Measurements from ENCODE around the gene CLDND2. TPM values are rescaled to one million over a fixed set of nuclear protein-coding genes. Genes with fewer than 3 reads are reported as not detected.
A peak's percentile ranks its signal among the peaks of the same experiment; 100 is the strongest.

CLDND2 gene
- total and polyA plus RNA-seq, 9 donors, result 0.44 to 1.7 (median 0.97) TPM

DNA sequence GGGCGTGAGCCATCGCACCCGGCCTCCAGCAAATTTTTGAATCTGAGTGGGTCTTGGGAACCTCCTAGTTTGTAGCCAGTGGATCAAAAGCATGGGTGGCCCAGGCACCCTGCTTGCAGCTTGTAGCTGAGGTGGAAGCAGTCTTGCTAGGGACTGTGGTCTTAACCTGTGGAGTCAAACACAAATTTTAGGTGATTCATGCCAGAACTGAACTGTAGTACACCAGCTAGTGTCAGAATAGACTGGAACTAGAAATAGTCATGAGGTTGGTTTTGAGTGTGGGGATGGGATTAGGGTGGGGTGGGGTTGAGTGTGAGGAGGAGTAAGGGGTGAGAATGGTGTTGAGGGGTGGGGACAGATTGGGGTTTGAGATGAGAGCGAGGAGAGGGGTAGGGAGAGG is 13.2 kb upstream of the CLDND2 start:
- Histone ChIP-seq H3K36me3 (ENCODE audit: control insufficient read depth, insufficient read depth, low read length) (no peaks in the 10 kb centered on the region), H3K4me1 (ENCODE audit: control insufficient read depth, insufficient read depth, low read length) (no peaks in the 10 kb centered on the region), H3K27me3 (ENCODE audit: control insufficient read depth, insufficient read depth, low read length) (no peaks in the 10 kb centered on the region), H3K9me3 (replicated peaks; ENCODE audit: control insufficient read depth, low read depth, low read length) (peaks cover 2% of the 10 kb centered on the region), H3K4me3 (ENCODE audit: low read length) (no peak overlapping the region), H3K27ac (ENCODE audit: low read length) (no peak overlapping the region)
- no peak for DNase-seq
- 87% methylated on average over 4 of the region's 4 CpGs for WGBS (ENCODE audit: insufficient coverage)

- no peaks in the 10 kb centered on the region for H3K4me1 ChIP-seq (ENCODE audit: control insufficient read depth, insufficient read depth, low read length)
- peaks cover 2% of the 10 kb centered on the region for H3K9me3 ChIP-seq (replicated peaks; ENCODE audit: control insufficient read depth, low read depth, low read length)
- H3K4me3 ChIP-seq (ENCODE audit: low read length), result no peak overlapping the region
- 95% methylated on average over 9 of the region's 9 CpGs for WGBS (ENCODE audit: insufficient coverage)
- H3K36me3 ChIP-seq (ENCODE audit: control insufficient read depth, insufficient read depth, low read length), result no peaks in the 10 kb centered on the region
- H3K27ac ChIP-seq (ENCODE audit: low read length), result no peak overlapping the region
- DNase-seq, result no peak
- no peaks in the 10 kb centered on the region for H3K27me3 ChIP-seq (ENCODE audit: control insufficient read depth, insufficient read depth, low read length)
These were observed 11.6 kb upstream of the CLDND2 start for GRCh38 chr19:51380379-51380778.

DNA sequence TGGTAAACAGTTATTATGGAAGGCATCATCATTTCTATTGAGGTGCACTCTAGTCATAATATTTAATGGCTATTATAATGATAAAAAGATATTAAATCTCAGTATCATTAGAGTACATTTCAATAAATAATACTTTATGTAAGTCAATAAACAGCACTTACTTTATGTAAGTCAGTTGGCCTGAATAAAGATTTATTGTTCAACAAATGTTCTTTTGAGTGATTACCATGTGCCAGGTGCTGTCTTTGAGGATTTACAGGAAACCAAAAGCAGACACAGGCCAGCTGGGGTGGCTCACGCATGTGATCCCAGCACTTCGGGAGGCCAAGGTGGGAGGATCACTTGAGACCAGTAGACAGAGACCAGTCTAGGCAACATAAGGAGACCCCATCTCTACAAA is 8.6 kb upstream of the CLDND2 start:
- WGBS (ENCODE audit: insufficient coverage), result no CpG with 5 or more reads among the region's 2 CpGs
- Histone ChIP-seq H3K4me3 (ENCODE audit: low read length) (no peak overlapping the region), H3K36me3 (ENCODE audit: control insufficient read depth, insufficient read depth, low read length) (no peaks in the 10 kb centered on the region), H3K27ac (ENCODE audit: low read length) (no peak overlapping the region), H3K9me3 (replicated peaks; ENCODE audit: control insufficient read depth, low read depth, low read length) (peaks cover 2% of the 10 kb centered on the region), H3K4me1 (ENCODE audit: control insufficient read depth, insufficient read depth, low read length) (no peaks in the 10 kb centered on the region), H3K27me3 (ENCODE audit: control insufficient read depth, insufficient read depth, low read length) (no peaks in the 10 kb centered on the region)
- DNase-seq, result no peak

DNA sequence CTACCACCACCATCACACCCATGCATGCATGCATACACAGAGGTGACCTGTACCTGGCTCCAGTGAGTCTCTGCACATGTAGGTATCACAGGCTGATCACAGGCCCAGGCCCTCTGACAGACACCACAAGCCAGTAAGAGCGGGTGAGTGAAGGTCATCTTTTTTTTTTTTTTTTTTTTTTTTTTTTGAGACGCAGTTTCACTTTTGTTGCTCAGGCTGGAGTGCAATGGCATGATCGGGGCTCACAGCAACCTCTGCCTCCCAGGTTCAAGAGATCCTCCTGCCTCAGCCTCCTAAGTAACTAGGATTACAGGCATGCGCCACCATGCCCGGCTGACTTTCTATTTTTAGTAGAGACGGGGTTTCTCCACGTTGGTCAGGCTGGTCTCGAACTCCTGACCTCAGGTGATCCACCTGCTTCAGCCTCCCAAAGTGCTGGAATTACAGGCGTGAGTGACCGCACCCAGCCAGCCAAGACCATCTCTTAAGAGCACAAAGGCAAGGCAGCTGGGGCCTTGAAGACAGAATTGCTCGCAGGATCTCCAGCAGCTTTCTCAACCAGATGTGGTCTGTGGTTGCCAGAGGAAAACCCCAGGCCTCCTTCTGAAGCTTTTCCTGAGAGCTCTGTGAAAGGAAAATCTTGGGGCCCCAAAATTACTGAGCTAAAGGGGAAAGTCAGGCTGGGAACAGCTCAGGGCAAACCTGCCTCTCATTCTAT is 6.9 kb upstream of the CLDND2 start:
- no peaks in the 10 kb centered on the region for H3K27me3 ChIP-seq (ENCODE audit: control insufficient read depth, insufficient read depth, low read length)
- no peaks in the 10 kb centered on the region for H3K9me3 ChIP-seq (replicated peaks; ENCODE audit: control insufficient read depth, low read depth, low read length)
- WGBS (ENCODE audit: insufficient coverage), result 64% methylated on average over 8 of the region's 11 CpGs
- no peaks in the 10 kb centered on the region for H3K4me1 ChIP-seq (ENCODE audit: control insufficient read depth, insufficient read depth, low read length)
- H3K36me3 ChIP-seq (ENCODE audit: control insufficient read depth, insufficient read depth, low read length), result no peaks in the 10 kb centered on the region
- no peak for DNase-seq
- H3K27ac ChIP-seq (ENCODE audit: low read length), result no peak overlapping the region
- H3K4me3 ChIP-seq (ENCODE audit: low read length), result no peak overlapping the region

DNA sequence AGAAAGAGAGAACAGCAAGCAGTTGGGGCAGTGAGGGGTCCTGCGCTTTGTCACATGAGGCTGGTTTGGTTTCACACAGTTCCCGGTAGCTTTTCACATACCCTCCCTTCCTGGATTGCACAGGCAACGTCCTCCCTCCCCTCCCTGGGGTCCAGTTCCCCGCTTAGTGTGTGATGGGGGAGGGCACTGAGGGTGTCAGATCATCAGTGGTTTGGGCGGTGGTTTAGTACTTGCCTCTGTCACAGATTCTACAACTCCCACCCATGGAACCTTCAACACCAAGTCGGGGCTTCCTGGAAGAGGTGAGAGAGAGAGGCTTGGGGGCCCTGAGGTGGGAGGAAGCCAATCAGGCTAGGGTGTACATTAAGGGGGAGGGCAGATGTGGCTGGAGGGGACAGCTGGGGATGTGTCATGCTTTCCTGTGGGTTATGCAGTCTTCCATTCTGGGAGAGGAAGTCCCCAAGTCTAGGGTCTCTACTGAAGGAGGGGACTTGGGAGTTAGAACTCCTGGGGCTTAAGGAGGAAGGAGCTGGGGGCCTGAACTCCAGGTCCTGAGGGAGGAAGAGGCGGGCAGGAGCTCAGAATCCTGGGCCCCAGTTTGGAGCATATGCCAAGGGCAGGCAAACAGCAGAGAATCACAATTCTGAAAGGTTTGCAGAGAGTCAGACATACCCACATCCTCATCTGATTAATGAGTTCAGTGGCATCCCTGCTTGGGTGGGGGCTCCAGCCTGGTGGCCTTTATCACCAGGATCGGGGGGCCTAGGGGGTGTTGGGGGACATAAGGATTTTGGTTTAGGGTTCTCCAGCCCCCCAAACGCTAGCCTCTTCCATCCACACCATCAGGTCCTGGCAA is 4.1 kb upstream of the CLDND2 start, which contains the start of gene NKG7:
Gene NKG7 (minus strand): TSS at position 6 of the 856 bp plus-strand sequence. CDS start 119 bp downstream, outside the sequence.
- Histone ChIP-seq H3K27me3 (ENCODE audit: control insufficient read depth, insufficient read depth, low read length) (no peaks in the 10 kb centered on the region), H3K27ac (ENCODE audit: low read length) (no peak within 1 kb of the TSS), H3K4me1 (ENCODE audit: control insufficient read depth, insufficient read depth, low read length) (peaks cover 10% of the 10 kb centered on the region), H3K36me3 (ENCODE audit: control insufficient read depth, insufficient read depth, low read length) (no peaks in the 10 kb centered on the region), H3K4me3 (ENCODE audit: low read length) (no peak within 1 kb of the TSS), H3K9me3 (replicated peaks; ENCODE audit: control insufficient read depth, low read depth, low read length) (no peaks in the 10 kb centered on the region)
- DNase-seq, result no peak
- 38% methylated on average over 1 of the region's 9 CpGs for WGBS (ENCODE audit: insufficient coverage)

DNA sequence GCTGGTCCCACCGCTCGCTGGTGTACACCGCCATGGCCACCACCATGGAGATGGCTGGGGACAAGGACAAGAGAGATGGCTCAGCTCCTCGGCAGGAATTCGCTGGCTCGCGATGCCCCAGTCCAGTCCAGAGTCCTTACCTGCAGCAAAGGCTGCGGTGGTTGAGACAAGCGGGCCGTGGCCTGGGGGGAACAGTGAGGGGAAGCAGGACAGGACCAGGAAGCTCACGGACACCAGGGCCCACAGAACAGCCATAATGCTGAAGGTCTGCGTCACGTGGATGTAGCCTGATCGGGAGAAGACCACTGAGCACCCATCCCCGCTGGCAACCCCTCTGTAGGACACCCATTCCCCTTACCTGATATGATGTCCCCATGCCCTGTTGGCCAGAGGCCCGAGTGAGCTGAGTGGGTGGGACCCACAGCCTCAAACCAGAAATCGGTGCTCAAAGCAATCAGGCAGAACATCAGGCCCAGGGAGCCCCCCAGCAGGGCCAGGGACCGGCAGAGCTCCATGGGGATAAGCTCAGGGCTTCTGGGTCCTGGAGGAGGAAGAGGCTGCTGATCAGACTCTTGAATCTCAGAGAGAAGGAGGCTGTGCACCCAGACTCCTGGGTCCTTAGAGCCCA is 3.3 kb upstream of the CLDND2 start:
- H3K36me3 ChIP-seq (ENCODE audit: control insufficient read depth, insufficient read depth, low read length), result no peaks in the 10 kb centered on the region
- H3K4me1 ChIP-seq (ENCODE audit: control insufficient read depth, insufficient read depth, low read length), result peaks cover 12% of the 10 kb centered on the region
- H3K4me3 ChIP-seq (ENCODE audit: low read length), result no peak overlapping the region
- DNase-seq, result no peak
- WGBS (ENCODE audit: insufficient coverage), result 89% methylated on average over 13 of the region's 18 CpGs
- H3K27me3 ChIP-seq (ENCODE audit: control insufficient read depth, insufficient read depth, low read length), result no peaks in the 10 kb centered on the region
- H3K27ac ChIP-seq (ENCODE audit: low read length), result no peak overlapping the region
- H3K9me3 ChIP-seq (replicated peaks; ENCODE audit: control insufficient read depth, low read depth, low read length), result no peaks in the 10 kb centered on the region

DNA sequence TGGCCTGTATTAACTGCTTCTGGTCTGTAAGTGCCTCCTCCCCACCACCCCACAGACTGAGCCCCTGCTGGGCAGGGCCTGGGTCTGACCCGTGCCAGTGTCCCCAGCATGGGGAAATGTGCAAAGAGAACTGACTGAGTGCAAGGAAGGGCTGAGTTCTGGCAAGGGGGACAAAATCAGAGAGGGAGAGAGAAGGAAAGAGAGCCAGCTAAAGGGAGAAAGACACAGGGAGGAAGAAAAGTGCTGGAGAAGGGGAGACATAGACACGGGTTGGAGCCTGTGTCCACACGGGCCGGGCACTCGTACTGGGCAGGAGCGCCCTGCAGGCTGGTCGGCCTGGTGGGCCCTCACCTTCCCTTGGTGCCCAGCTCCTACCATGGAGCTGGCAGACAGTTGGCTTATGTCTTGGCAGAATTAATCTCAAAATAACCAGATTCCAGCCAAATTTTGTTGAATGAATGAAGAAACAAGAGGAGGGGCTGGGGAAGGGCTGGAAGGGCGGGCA is 2.4 kb upstream of the CLDND2 start:
- no peaks in the 10 kb centered on the region for H3K9me3 ChIP-seq (replicated peaks; ENCODE audit: control insufficient read depth, low read depth, low read length)
- no peak for DNase-seq
- no peak overlapping the region for H3K27ac ChIP-seq (ENCODE audit: low read length)
- H3K27me3 ChIP-seq (ENCODE audit: control insufficient read depth, insufficient read depth, low read length), result no peaks in the 10 kb centered on the region
- H3K4me3 ChIP-seq (ENCODE audit: low read length), result peak overlapping the region; percentile 0
- peaks cover 16% of the 10 kb centered on the region for H3K4me1 ChIP-seq (ENCODE audit: control insufficient read depth, insufficient read depth, low read length)
- WGBS (ENCODE audit: insufficient coverage), result 74% methylated on average over 6 of the region's 8 CpGs
- no peaks in the 10 kb centered on the region for H3K36me3 ChIP-seq (ENCODE audit: control insufficient read depth, insufficient read depth, low read length)

GRCh38 chr19:51370230-51370629 is 1.4 kb upstream of the CLDND2 start:
- WGBS (ENCODE audit: insufficient coverage), result 72% methylated on average over 3 of the region's 4 CpGs
- no peaks in the 10 kb centered on the region for H3K36me3 ChIP-seq (ENCODE audit: control insufficient read depth, insufficient read depth, low read length)
- no peaks in the 10 kb centered on the region for H3K27me3 ChIP-seq (ENCODE audit: control insufficient read depth, insufficient read depth, low read length)
- DNase-seq, result no peak
- no peak overlapping the region for H3K27ac ChIP-seq (ENCODE audit: low read length)
- H3K9me3 ChIP-seq (replicated peaks; ENCODE audit: control insufficient read depth, low read depth, low read length), result no peaks in the 10 kb centered on the region
- H3K4me3 ChIP-seq (ENCODE audit: low read length), result no peak overlapping the region
- H3K4me1 ChIP-seq (ENCODE audit: control insufficient read depth, insufficient read depth, low read length), result peaks cover 21% of the 10 kb centered on the region

DNA sequence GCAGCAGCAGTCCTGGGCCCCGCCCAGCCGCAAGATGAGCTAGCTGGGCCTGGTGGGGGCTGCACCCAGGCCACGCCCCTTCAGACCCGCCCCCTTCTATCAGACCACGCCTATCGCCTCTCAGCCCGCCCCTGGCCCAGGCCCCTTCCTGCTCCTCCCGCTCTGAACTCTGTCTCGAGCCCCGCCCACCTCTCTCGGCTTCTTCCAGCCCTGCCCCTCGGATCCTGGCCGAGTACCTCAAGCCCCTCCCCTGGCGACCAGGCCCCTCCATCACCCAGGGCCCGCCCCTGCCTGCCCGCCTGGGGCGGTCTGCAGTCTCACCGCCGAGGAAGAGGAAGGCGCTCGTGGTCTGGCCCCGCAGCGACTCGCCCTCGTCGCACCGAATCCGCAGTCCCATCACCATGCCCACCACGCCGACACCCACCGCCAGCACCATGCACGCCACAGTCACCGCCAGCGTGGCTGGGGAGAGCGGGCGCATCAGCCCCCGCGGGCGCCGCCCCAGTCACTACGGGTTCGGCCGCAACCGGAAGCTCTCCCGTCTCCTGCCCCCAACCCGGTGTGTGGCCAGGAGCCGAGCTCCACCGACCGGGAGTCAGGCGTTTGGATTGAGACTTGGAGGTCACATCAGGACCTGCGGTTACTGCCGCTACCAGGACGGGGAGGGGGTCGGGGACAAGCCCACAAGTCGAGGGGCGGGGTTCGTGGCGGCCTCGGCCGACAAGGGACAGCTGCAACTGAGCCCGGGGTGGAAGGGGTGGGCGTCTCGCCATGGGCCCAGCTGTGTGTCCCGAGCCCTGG is 1.0 kb downstream of the CLDND2 start:
- DNase-seq, result peak; percentile 99
- peak overlapping the region; percentile 85 for H3K4me3 ChIP-seq (ENCODE audit: low read length)
- H3K27ac ChIP-seq (ENCODE audit: low read length), result peak overlapping the region; percentile 99
- H3K9me3 ChIP-seq (replicated peaks; ENCODE audit: control insufficient read depth, low read depth, low read length), result no peaks in the 10 kb centered on the region
- under 1% methylated on average over 63 of the region's 64 CpGs for WGBS (ENCODE audit: insufficient coverage)
- peaks cover 24% of the 10 kb centered on the region for H3K4me1 ChIP-seq (ENCODE audit: control insufficient read depth, insufficient read depth, low read length)
- no peaks in the 10 kb centered on the region for H3K27me3 ChIP-seq (ENCODE audit: control insufficient read depth, insufficient read depth, low read length)
- H3K36me3 ChIP-seq (ENCODE audit: control insufficient read depth, insufficient read depth, low read length), result no peaks in the 10 kb centered on the region
